Astrocyte (in vitro differentiated cells and primary cell): ENCODE measurements around the gene EMID1. TPM values are rescaled to one million over a fixed set of nuclear protein-coding genes. Genes with fewer than 3 reads are reported as not detected.

Experiments used
- DNase-seq: peaks from one replicate; pipeline ENCODE4 v3.0.0-alpha.2; 2010; ENCODE audit warnings: low read depth
- FAIRE-seq: peaks from 2 replicates; lab custom pipeline; 2011; peaks lifted over from hg19 to GRCh38; lab: Jason Lieb, UNC
- H2AFZ ChIP-seq: 2 replicates; pipeline ENCODE4 v1.6.0; 2012; ENCODE audit warnings: low read depth, low read length, inconsistent platforms
- H3K27ac ChIP-seq: 2 replicates; pipeline ENCODE4 v1.5.1; 2011; ENCODE audit warnings: low read depth, low read length, inconsistent platforms
- H3K27me3 ChIP-seq: 2 replicates; pipeline ENCODE4 v1.6.0; 2011; ENCODE audit warnings: low read length, inconsistent platforms; ENCODE audit not compliant: insufficient read depth
- H3K36me3 ChIP-seq: 2 replicates; pipeline ENCODE4 v1.5.1; 2011; ENCODE audit warnings: low read length, inconsistent platforms; ENCODE audit not compliant: insufficient read depth
- H3K4me1 ChIP-seq: 2 replicates; pipeline ENCODE4 v1.5.1; 2011; ENCODE audit warnings: low read length, inconsistent platforms; ENCODE audit not compliant: insufficient read depth
- H3K4me2 ChIP-seq: 2 replicates; pipeline ENCODE4 v1.6.0; 2012; ENCODE audit warnings: low read length, inconsistent platforms
- H3K4me3 ChIP-seq: 2 replicates; pipeline ENCODE4 v1.5.1; 2011; ENCODE audit warnings: low read depth, mild to moderate bottlenecking, low read length, inconsistent platforms; ENCODE audit not compliant: insufficient read depth
- H3K79me2 ChIP-seq: 2 replicates; pipeline ENCODE4 v1.6.0; 2012; ENCODE audit warnings: mild to moderate bottlenecking, low read length, inconsistent platforms; ENCODE audit not compliant: insufficient read depth
- H3K9ac ChIP-seq: 2 replicates; pipeline ENCODE4 v1.6.0; 2012; ENCODE audit warnings: mild to moderate bottlenecking, low read length, inconsistent platforms
- H3K9me3 ChIP-seq: 2 replicates; pipeline ENCODE4 v1.5.1; 2012; ENCODE audit warnings: low read depth, mild to moderate bottlenecking, low read length, inconsistent platforms; ENCODE audit not compliant: insufficient read depth
- H4K20me1 ChIP-seq: 2 replicates; pipeline ENCODE4 v1.6.0; 2012; ENCODE audit warnings: low read length, inconsistent platforms; ENCODE audit not compliant: insufficient read depth
- H3K27ac Mint-ChIP-seq: one replicate; pipeline ENCODE4 v1.8.0; 2021; ENCODE audit warnings: mild to moderate bottlenecking, mixed read lengths; ENCODE audit not compliant: unreplicated experiment
- H3K27me3 Mint-ChIP-seq: one replicate; pipeline ENCODE4 v1.8.0; 2021; ENCODE audit warnings: low read depth, mixed read lengths; ENCODE audit not compliant: unreplicated experiment
- H3K36me3 Mint-ChIP-seq: one replicate; pipeline ENCODE4 v1.8.0; 2021; ENCODE audit warnings: low read depth, mixed read lengths; ENCODE audit not compliant: unreplicated experiment
- H3K4me1 Mint-ChIP-seq: one replicate; pipeline ENCODE4 v1.8.0; 2021; ENCODE audit warnings: low read depth, mixed read lengths; ENCODE audit not compliant: unreplicated experiment
- H3K4me3 Mint-ChIP-seq: one replicate; pipeline ENCODE4 v1.8.0; 2021; ENCODE audit warnings: mild to moderate bottlenecking, moderate library complexity, mixed read lengths; ENCODE audit not compliant: unreplicated experiment
- H3K9me3 Mint-ChIP-seq: one replicate; pipeline ENCODE4 v1.8.0; 2021; ENCODE audit warnings: mild to moderate bottlenecking, mixed read lengths; ENCODE audit not compliant: unreplicated experiment
- CTCF ChIP-seq: IDR thresholded peaks from 2 replicates; pipeline ENCODE4 v1.5.1; 2011; ENCODE audit warnings: low read depth, mild to moderate bottlenecking, inconsistent platforms, low read length, moderate library complexity; ENCODE audit not compliant: insufficient read depth
- EZH2 ChIP-seq: IDR thresholded peaks from 2 replicates; pipeline ENCODE4 v1.6.1; 2012; ENCODE audit warnings: mild to moderate bottlenecking, low read length, inconsistent platforms; ENCODE audit not compliant: insufficient read depth
- total RNA-seq: library from RNA; stranded (reverse); gene quantifications from 2 replicates; pipeline ENCODE4 v1.2.1, GENCODE V29; 2021

Gene EMID1
- total RNA-seq, 1 donor from 2014 or later: 0.34 TPM

GRCh38 chr22:29300807-29301601 is 95.3 kb downstream of the EMID1 start:
- FAIRE-seq: no peak
- no peak overlapping the region for H3K4me3 Mint-ChIP-seq
- peaks cover 5% of the 10 kb centered on the region for H3K9me3 Mint-ChIP-seq

DNA sequence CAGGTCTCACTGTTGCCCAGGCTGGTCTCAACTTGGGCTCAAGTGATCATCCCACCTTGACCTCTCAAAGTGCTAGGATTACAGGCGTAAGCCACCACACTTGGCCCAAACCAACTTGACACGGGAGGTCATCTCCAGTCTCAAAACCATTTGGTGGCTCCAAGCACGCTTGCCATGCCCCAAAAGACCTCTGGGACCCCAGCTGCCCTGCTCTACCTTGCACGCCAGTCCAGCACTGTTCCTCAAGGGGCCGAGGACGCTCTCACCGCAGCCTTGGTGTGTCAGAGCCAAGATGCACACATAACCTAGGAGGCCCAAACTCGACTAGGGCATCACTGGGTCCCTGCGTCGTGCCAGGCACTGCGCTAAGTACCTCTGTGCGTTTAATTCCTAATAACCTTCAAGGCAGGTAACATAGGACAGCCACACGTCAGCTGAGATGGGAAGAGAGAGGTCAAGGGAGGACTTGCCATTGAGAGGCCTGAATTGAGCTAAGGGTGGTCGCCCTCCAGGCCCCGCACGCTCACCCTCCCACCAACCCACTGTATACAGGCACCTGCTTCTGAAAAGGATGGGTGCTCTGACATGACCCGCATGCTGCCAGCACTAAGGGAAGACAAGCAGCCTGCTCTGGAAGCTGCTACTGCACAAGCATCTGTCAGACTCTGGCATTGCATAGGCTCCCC is 96.2 kb downstream of the EMID1 start:
- Mint-ChIP-seq H3K27ac (peak overlapping the region; percentile 58), H3K4me3 (no peak overlapping the region), H3K4me1 (no peaks in the 10 kb centered on the region), H3K27me3 (no peaks in the 10 kb centered on the region), H3K9me3 (peaks cover 5% of the 10 kb centered on the region), H3K36me3 (peaks cover 20% of the 10 kb centered on the region)
- no peak overlapping the region for H3K9ac ChIP-seq
- no peaks in the 10 kb centered on the region for H3K79me2 ChIP-seq
- no peak overlapping the region for H2AFZ ChIP-seq
- H3K27ac ChIP-seq: no peak overlapping the region
- FAIRE-seq: no peak
- H3K9me3 ChIP-seq: no peaks in the 10 kb centered on the region
- H3K27me3 ChIP-seq: no peaks in the 10 kb centered on the region
- peaks cover 7% of the 10 kb centered on the region for H3K4me1 ChIP-seq
- no peak overlapping the region for H3K4me2 ChIP-seq
- TF ChIP-seq CTCF: no peak
- no peak for TF ChIP-seq EZH2
- H3K4me3 ChIP-seq: no peak overlapping the region
- DNase-seq: no peak
- H3K36me3 ChIP-seq: peaks cover 31% of the 10 kb centered on the region
- peaks cover 52% of the 10 kb centered on the region for H4K20me1 ChIP-seq

More at GRCh38 chr22:29300807-29301601, 95.3 kb downstream of the EMID1 start:
- Histone ChIP-seq H3K27me3 (no peaks in the 10 kb centered on the region), H3K79me2 (no peaks in the 10 kb centered on the region), H3K4me1 (peaks cover 2% of the 10 kb centered on the region), H3K9me3 (no peaks in the 10 kb centered on the region), H4K20me1 (peaks cover 58% of the 10 kb centered on the region), H3K9ac (no peak overlapping the region), H3K27ac (no peak overlapping the region), H3K36me3 (peaks cover 39% of the 10 kb centered on the region), H2AFZ (no peak overlapping the region), H3K4me3 (no peak overlapping the region), H3K4me2 (no peak overlapping the region)
- Mint-ChIP-seq H3K27me3 (no peaks in the 10 kb centered on the region), H3K4me1 (no peaks in the 10 kb centered on the region), H3K36me3 (peaks cover 23% of the 10 kb centered on the region), H3K27ac (peak overlapping the region; percentile 18)
- DNase-seq: no peak
- TF ChIP-seq CTCF (no peak), EZH2 (no peak)

- Histone ChIP-seq H3K9ac (no peak overlapping the region), H3K4me3 (no peak overlapping the region), H4K20me1 (peaks cover 47% of the 10 kb centered on the region), H3K27me3 (no peaks in the 10 kb centered on the region), H3K4me1 (peaks cover 9% of the 10 kb centered on the region), H3K36me3 (peaks cover 26% of the 10 kb centered on the region), H2AFZ (no peak overlapping the region), H3K27ac (no peak overlapping the region), H3K9me3 (no peaks in the 10 kb centered on the region), H3K79me2 (peaks cover 2% of the 10 kb centered on the region), H3K4me2 (no peak overlapping the region)
- H3K27me3 Mint-ChIP-seq: no peaks in the 10 kb centered on the region
- H3K36me3 Mint-ChIP-seq: peaks cover 16% of the 10 kb centered on the region
- FAIRE-seq: no peak
- H3K4me3 Mint-ChIP-seq: no peak overlapping the region
- TF ChIP-seq CTCF (no peak), EZH2 (no peak)
- DNase-seq: no peak
- no peaks in the 10 kb centered on the region for H3K4me1 Mint-ChIP-seq
- H3K9me3 Mint-ChIP-seq: peaks cover 5% of the 10 kb centered on the region
- no peak overlapping the region for H3K27ac Mint-ChIP-seq
Observed at GRCh38 chr22:29302402-29302680, 96.6 kb downstream of the EMID1 start.
